Activated T-helper 1 cell treated with anti-CD3 and anti-CD28 coated beads, Interleukin-12 subunit alpha, Interleukin-12 subunit beta, Interleukin-2, Interleukin-4 antibody, amounts not matched to agents 30 ng/mL and 10 ng/mL and 1 ng/mL, durations not matched to agents 14 hours and 24 hours and 36 hours (primary cell): ENCODE measurements around the gene CCNYL1. TPM values are rescaled to one million over a fixed set of nuclear protein-coding genes. Genes with fewer than 3 reads are reported as not detected.
"Not testable (repeated sequence)": the region's sequence is repeated elsewhere in the genome, so short reads cannot be mapped to it uniquely, and the experiment has no call there.

Source experiments
- DNase-seq: peaks from one replicate; pipeline ENCODE4 v3.0.0; 2021; ENCODE audit warnings: low spot score
- H3K27ac Mint-ChIP-seq: one replicate; pipeline ENCODE4 v1.8.0; 2021; ENCODE audit warnings: mild to moderate bottlenecking, mixed read lengths
- H3K27me3 Mint-ChIP-seq: one replicate; pipeline ENCODE4 v1.8.0; 2022; ENCODE audit warnings: mild to moderate bottlenecking, moderate library complexity, mixed read lengths; ENCODE audit not compliant: insufficient read depth
- H3K36me3 Mint-ChIP-seq: one replicate; pipeline ENCODE4 v1.8.0; 2021; ENCODE audit warnings: low read depth, mixed read lengths
- H3K4me1 Mint-ChIP-seq: one replicate; pipeline ENCODE4 v1.8.0; 2021; ENCODE audit warnings: low read depth, mixed read lengths
- H3K4me3 Mint-ChIP-seq: one replicate; pipeline ENCODE4 v1.8.0; 2021; ENCODE audit warnings: mild to moderate bottlenecking, moderate library complexity, mixed read lengths
- H3K9me3 Mint-ChIP-seq: one replicate; pipeline ENCODE4 v1.8.0; 2021; ENCODE audit warnings: mixed read lengths
- intact Hi-C: fragments of 100-400 bp; cut with micrococcal nuclease; formaldehyde crosslinking; loops from one replicate; pipeline ENCODE4 v1.15.1; 2024
- total RNA-seq: library from RNA; stranded (reverse); gene quantifications from 2 replicates; pipeline ENCODE4 v1.2.3, GENCODE V29; 2022

Gene CCNYL1
- total RNA-seq, 1 donor from 2014 or later: 6.8 TPM

- H3K27me3 Mint-ChIP-seq: peaks cover 4% of the 10 kb centered on the region
- no peak overlapping the region for H3K27ac Mint-ChIP-seq
- H3K4me3 Mint-ChIP-seq: no peak overlapping the region
- peaks cover 12% of the 10 kb centered on the region for H3K4me1 Mint-ChIP-seq
- no peak for DNase-seq
- no peaks in the 10 kb centered on the region for H3K36me3 Mint-ChIP-seq
- intact Hi-C loops: no loop called here
- H3K9me3 Mint-ChIP-seq: no peaks in the 10 kb centered on the region
These were observed 4.2 kb upstream of the CCNYL1 start for GRCh38 chr2:207706936-207707860.

- Mint-ChIP-seq H3K27me3 (no peaks in the 10 kb centered on the region), H3K27ac (peak overlapping the region; percentile 76), H3K4me1 (peaks cover 34% of the 10 kb centered on the region), H3K4me3 (peak overlapping the region; percentile 96), H3K36me3 (peaks cover 10% of the 10 kb centered on the region), H3K9me3 (no peaks in the 10 kb centered on the region)
- intact Hi-C loops: loop anchor here (1.0 to 5.0 kb wide), 11 partner anchors 23 to 1555 kb away; partner anchors contain the start of genes EEF1B2, FASTKD2, IDH1 and KLF7
- DNase-seq: peak; percentile 34
These were observed 500 bp downstream of the CCNYL1 start for GRCh38 chr2:207711750-207712530.

GRCh38 chr2:207716056-207716455, 4.6 kb downstream of the CCNYL1 start:
- intact Hi-C loops: no loop called here

GRCh38 chr2:207718521-207718920, 7.1 kb downstream of the CCNYL1 start:
- Mint-ChIP-seq H3K4me1 (peaks cover 23% of the 10 kb centered on the region), H3K27me3 (no peaks in the 10 kb centered on the region), H3K36me3 (peaks cover 7% of the 10 kb centered on the region), H3K27ac (no peak overlapping the region), H3K4me3 (no peak overlapping the region), H3K9me3 (no peaks in the 10 kb centered on the region)
- intact Hi-C loops: no loop called here
- DNase-seq: no peak

More at GRCh38 chr2:207716056-207716455, 4.6 kb downstream of the CCNYL1 start:
- Mint-ChIP-seq H3K27me3 (no peaks in the 10 kb centered on the region), H3K9me3 (no peaks in the 10 kb centered on the region), H3K4me1 (peaks cover 30% of the 10 kb centered on the region), H3K27ac (no peak overlapping the region), H3K4me3 (no peak overlapping the region), H3K36me3 (peaks cover 10% of the 10 kb centered on the region)
- no peak for DNase-seq

GRCh38 chr2:207719008-207719407, 7.6 kb downstream of the CCNYL1 start:
- intact Hi-C loops: no loop called here
- Mint-ChIP-seq H3K9me3 (no peaks in the 10 kb centered on the region), H3K4me3 (no peak overlapping the region), H3K27me3 (no peaks in the 10 kb centered on the region), H3K4me1 (peaks cover 21% of the 10 kb centered on the region), H3K36me3 (peaks cover 6% of the 10 kb centered on the region), H3K27ac (no peak overlapping the region)
- no peak for DNase-seq

- intact Hi-C loops, H3K4me3 Mint-ChIP-seq, H3K9me3 Mint-ChIP-seq, H3K36me3 Mint-ChIP-seq, DNase-seq, H3K27me3 Mint-ChIP-seq, H3K27ac Mint-ChIP-seq: not testable (repeated sequence)
- H3K4me1 Mint-ChIP-seq: peaks cover 19% of the 10 kb centered on the region
These were observed 8.2 kb downstream of the CCNYL1 start for GRCh38 chr2:207719655-207720054.

- Mint-ChIP-seq H3K4me1 (peaks cover 19% of the 10 kb centered on the region), H3K27me3 (no peaks in the 10 kb centered on the region), H3K9me3 (no peaks in the 10 kb centered on the region), H3K4me3 (no peak overlapping the region), H3K36me3 (peaks cover 3% of the 10 kb centered on the region), H3K27ac (no peak overlapping the region)
- DNase-seq: no peak
- intact Hi-C loops: no loop called here
These were observed 9.2 kb downstream of the CCNYL1 start for GRCh38 chr2:207720517-207721187.

- Mint-ChIP-seq H3K27ac (no peak overlapping the region), H3K4me3 (no peak overlapping the region), H3K27me3 (no peaks in the 10 kb centered on the region), H3K36me3 (peaks cover 3% of the 10 kb centered on the region), H3K4me1 (peaks cover 20% of the 10 kb centered on the region), H3K9me3 (no peaks in the 10 kb centered on the region)
- no peak for DNase-seq
- intact Hi-C loops: no loop called here
These were observed 11.5 kb downstream of the CCNYL1 start for GRCh38 chr2:207722773-207723424.

- H3K4me1 Mint-ChIP-seq: peaks cover 20% of the 10 kb centered on the region
- DNase-seq, H3K9me3 Mint-ChIP-seq, H3K27me3 Mint-ChIP-seq, H3K27ac Mint-ChIP-seq, H3K4me3 Mint-ChIP-seq, H3K36me3 Mint-ChIP-seq, intact Hi-C loops: not testable (repeated sequence)
These were observed 12.0 kb downstream of the CCNYL1 start for GRCh38 chr2:207723425-207723787.

- DNase-seq: no peak
- intact Hi-C loops: no loop called here
- no peaks in the 10 kb centered on the region for H3K9me3 Mint-ChIP-seq
- H3K4me3 Mint-ChIP-seq: no peak overlapping the region
- peaks cover 20% of the 10 kb centered on the region for H3K4me1 Mint-ChIP-seq
- no peaks in the 10 kb centered on the region for H3K27me3 Mint-ChIP-seq
- H3K36me3 Mint-ChIP-seq: peaks cover 3% of the 10 kb centered on the region
- H3K27ac Mint-ChIP-seq: no peak overlapping the region
These were observed 12.7 kb downstream of the CCNYL1 start for GRCh38 chr2:207724113-207724512.

GRCh38 chr2:207725873-207726578, 14.6 kb downstream of the CCNYL1 start:
- Mint-ChIP-seq H3K4me3 (no peak overlapping the region), H3K36me3 (peaks cover 5% of the 10 kb centered on the region), H3K27ac (no peak overlapping the region), H3K9me3 (no peaks in the 10 kb centered on the region), H3K27me3 (no peaks in the 10 kb centered on the region), H3K4me1 (peaks cover 20% of the 10 kb centered on the region)
- no peak for DNase-seq
- intact Hi-C loops: no loop called here

GRCh38 chr2:207727261-207727660, 15.8 kb downstream of the CCNYL1 start:
- Mint-ChIP-seq H3K27me3 (no peaks in the 10 kb centered on the region), H3K36me3 (peaks cover 5% of the 10 kb centered on the region), H3K4me3 (no peak overlapping the region), H3K9me3 (no peaks in the 10 kb centered on the region), H3K27ac (no peak overlapping the region), H3K4me1 (peaks cover 20% of the 10 kb centered on the region)
- DNase-seq: no peak
- intact Hi-C loops: no loop called here
